Neural cell (in vitro differentiated cells): ENCODE results near the gene LRRC36. TPM values are rescaled to one million over a fixed set of nuclear protein-coding genes. Genes with fewer than 3 reads are reported as not detected.

ENCODE experiments used
- H2AFZ ChIP-seq: fragments of 200-600, 300-800 bp; sonication (generic), shearing (Covaris generic); 2 replicates; pipeline ENCODE4 v1.6.0; 2014; ENCODE audit warnings: low read depth, mild to moderate bottlenecking, antibody characterized with exemption, low read length, moderate library complexity
- H3F3A ChIP-seq: fragments of 200-600 bp; shearing (Covaris generic); 2 replicates; pipeline ENCODE4 v1.6.1; 2016; ENCODE audit warnings: mild to moderate bottlenecking, moderate library complexity, mixed read lengths, antibody characterized with exemption, low read length; ENCODE audit not compliant: insufficient read depth, poor library complexity, severe bottlenecking
- H3K27ac ChIP-seq: fragments of 200-600, 300-800 bp; sonication (generic), shearing (Covaris generic); 2 replicates; pipeline ENCODE4 v1.5.1; 2014; ENCODE audit warnings: mild to moderate bottlenecking, low read length, moderate library complexity
- H3K27me3 ChIP-seq: fragments of 300-800, 200-600 bp; sonication (generic), shearing (Covaris generic); 2 replicates; pipeline ENCODE4 v1.6.0; 2014; ENCODE audit warnings: mild to moderate bottlenecking, low read depth, low read length, moderate library complexity; ENCODE audit not compliant: insufficient read depth
- H3K36me3 ChIP-seq: fragments of 300-800, 200-600 bp; sonication (generic), shearing (Covaris generic); 2 replicates; pipeline ENCODE4 v1.5.1; 2014; ENCODE audit warnings: mild to moderate bottlenecking, antibody characterized with exemption, low read length, moderate library complexity; ENCODE audit not compliant: insufficient read depth
- H3K4me2 ChIP-seq: fragments of 300-800, 200-600 bp; sonication (generic), shearing (Covaris generic); 2 replicates; pipeline ENCODE4 v1.6.0; 2014; ENCODE audit warnings: mild to moderate bottlenecking, low read length
- H3K4me3 ChIP-seq: fragments of 300-800, 200-600 bp; sonication (generic), shearing (Covaris generic); 2 replicates; pipeline ENCODE4 v1.5.1; 2014; ENCODE audit warnings: mild to moderate bottlenecking, low read length, moderate library complexity
- H3K79me2 ChIP-seq: fragments of 200-600 bp; shearing (Covaris generic); replicated peaks from 2 replicates; pipeline ENCODE4 v1.6.0; 2014; ENCODE audit warnings: mild to moderate bottlenecking, low read length, moderate library complexity; ENCODE audit not compliant: insufficient read depth
- H3K9ac ChIP-seq: fragments of 300-800, 200-600 bp; sonication (generic), shearing (Covaris generic); 2 replicates; pipeline ENCODE4 v1.6.1; 2016; ENCODE audit warnings: mild to moderate bottlenecking, low read length, mixed read lengths
- H3K9me2 ChIP-seq: fragments of 200-600 bp; shearing (Covaris generic); 2 replicates; pipeline ENCODE4 v1.6.1; 2016; ENCODE audit warnings: mild to moderate bottlenecking, low read length, mixed read lengths; ENCODE audit not compliant: insufficient read depth
- H3K9me3 ChIP-seq: fragments of 200-600, 300-800 bp; sonication (generic), shearing (Covaris generic); 2 replicates; pipeline ENCODE4 v1.6.1; 2016; ENCODE audit warnings: mild to moderate bottlenecking, mixed run types, low read length, moderate library complexity, mixed read lengths
- H4K20me1 ChIP-seq: fragments of 200-600 bp; shearing (Covaris generic); 2 replicates; pipeline ENCODE4 v1.6.1; 2016; ENCODE audit warnings: mild to moderate bottlenecking, mixed run types; ENCODE audit not compliant: insufficient read depth
- CTCF ChIP-seq: fragments of 450-650 bp; IDR thresholded peaks from 2 replicates; pipeline ENCODE4 v1.5.1; 2014; ENCODE audit warnings: antibody characterized with exemption, mild to moderate bottlenecking, moderate library complexity; ENCODE audit not compliant: poor library complexity, severe bottlenecking
- EP300 ChIP-seq: fragments of 450-650 bp; conservative IDR thresholded peaks from 2 replicates; pipeline ENCODE4 v1.6.1; 2014; ENCODE audit warnings: antibody characterized with exemption, mild to moderate bottlenecking, moderate library complexity; ENCODE audit not compliant: poor library complexity, severe bottlenecking
- EZH2 ChIP-seq: fragments of 200-600, 300-800 bp; shearing (Covaris generic), sonication (generic); IDR thresholded peaks from 2 replicates; pipeline ENCODE4 v1.6.1; 2014; ENCODE audit warnings: antibody characterized with exemption, low read length, borderline replicate concordance, mild to moderate bottlenecking; ENCODE audit not compliant: insufficient read depth, poor library complexity, severe bottlenecking
- MXI1 ChIP-seq: fragments of 450-650 bp; conservative IDR thresholded peaks from 2 replicates; pipeline ENCODE4 v1.6.1; 2014; ENCODE audit warnings: antibody characterized with exemption, mild to moderate bottlenecking; ENCODE audit not compliant: poor library complexity, severe bottlenecking
- POLR2AphosphoS5 ChIP-seq: IDR thresholded peaks from 2 replicates; pipeline ENCODE4 v1.6.1; 2012
- RAD21 ChIP-seq: fragments of 450-650 bp; conservative IDR thresholded peaks from 2 replicates; pipeline ENCODE4 v1.6.1; 2014; ENCODE audit warnings: antibody characterized with exemption, mild to moderate bottlenecking, moderate library complexity
- REST ChIP-seq: IDR thresholded peaks from 2 replicates; pipeline ENCODE4 v1.6.1; 2012; ENCODE audit warnings: borderline replicate concordance
- SMC3 ChIP-seq: fragments of 450-650 bp; conservative IDR thresholded peaks from 2 replicates; pipeline ENCODE4 v1.6.1; 2014; ENCODE audit warnings: antibody characterized with exemption, mild to moderate bottlenecking, moderate library complexity; ENCODE audit not compliant: poor library complexity
- TAF1 ChIP-seq: IDR thresholded peaks from 2 replicates; pipeline ENCODE4 v1.6.1; 2012; ENCODE audit warnings: low read depth
- polyA plus RNA-seq: library from polyadenylated mRNA; depleted of rRNA; stranded (reverse); fragments of >200 nt; gene quantifications from 2 replicates; pipeline ENCODE4 v1.2.3, GENCODE V29; 2014

LRRC36 gene
- polyA plus RNA-seq, 1 donor from 2014 or later = 1.6 TPM

- no peaks in the 10 kb centered on the region for H3K9me3 ChIP-seq
- no peak for TF ChIP-seq SMC3
- TF ChIP-seq RAD21 = no peak
- TF ChIP-seq MXI1 = no peak
- no peak for TF ChIP-seq CTCF
- no peak for TF ChIP-seq EP300
- TF ChIP-seq EZH2 = no peak
- no peak for TF ChIP-seq REST
- TF ChIP-seq POLR2AphosphoS5 = no peak
- no peak for TF ChIP-seq TAF1
- no peak overlapping the region for H3K4me2 ChIP-seq
- H3K27me3 ChIP-seq = no peaks in the 10 kb centered on the region
- no peak overlapping the region for H2AFZ ChIP-seq
- no peak overlapping the region for H3K4me3 ChIP-seq
- H3F3A ChIP-seq = no peaks in the 10 kb centered on the region
- no peaks in the 10 kb centered on the region for H4K20me1 ChIP-seq
- no peaks in the 10 kb centered on the region for H3K9me2 ChIP-seq
- H3K36me3 ChIP-seq = no peaks in the 10 kb centered on the region
- no peak overlapping the region for H3K9ac ChIP-seq
- H3K27ac ChIP-seq = no peak overlapping the region
- no peaks in the 10 kb centered on the region for H3K79me2 ChIP-seq
Observed at GRCh38 chr16:67403976-67404555, 77.5 kb downstream of the LRRC36 start.

GRCh38 chr16:67404740-67405226 is 78.2 kb downstream of the LRRC36 start:
- Histone ChIP-seq H3K9me2 (no peaks in the 10 kb centered on the region), H3K9me3 (no peaks in the 10 kb centered on the region), H3K27ac (no peak overlapping the region), H3K27me3 (no peaks in the 10 kb centered on the region), H3K9ac (no peak overlapping the region), H3F3A (no peaks in the 10 kb centered on the region), H3K4me2 (no peak overlapping the region), H2AFZ (no peak overlapping the region), H4K20me1 (no peaks in the 10 kb centered on the region), H3K4me3 (no peak overlapping the region), H3K36me3 (no peaks in the 10 kb centered on the region), H3K79me2 (no peaks in the 10 kb centered on the region)
- no peak for TF ChIP-seq TAF1
- TF ChIP-seq EP300 = no peak
- no peak for TF ChIP-seq CTCF
- no peak for TF ChIP-seq RAD21
- TF ChIP-seq EZH2 = no peak
- no peak for TF ChIP-seq POLR2AphosphoS5
- TF ChIP-seq REST = no peak
- no peak for TF ChIP-seq MXI1
- no peak for TF ChIP-seq SMC3
